ENCODE data around the gene CINP.

CINP gene

GRCh38 chr14:102394717-102395375, 32.2 kb upstream of the CINP start:
- Histone ChIP-seq H3K27me3 (no peaks in the 10 kb centered on the region), H3K4me1 (ENCODE audit: control insufficient read depth in 1 of 2, insufficient read depth in 1 of 2, low read depth in 1 of 2, low read length in 1 of 2) (peaks cover 69% of the 10 kb centered on the region in 2 experiments), H3K27ac (peak overlapping the region; percentile 93), H3K36me3 (peaks cover 9% of the 10 kb centered on the region), H3K9me3 (no peaks in the 10 kb centered on the region), H3K4me3 (ENCODE audit: low read depth in 1 of 2, low read length in 1 of 2) (peak overlapping the region; percentile 59 to 64)
- TF ChIP-seq, protein P1, sequence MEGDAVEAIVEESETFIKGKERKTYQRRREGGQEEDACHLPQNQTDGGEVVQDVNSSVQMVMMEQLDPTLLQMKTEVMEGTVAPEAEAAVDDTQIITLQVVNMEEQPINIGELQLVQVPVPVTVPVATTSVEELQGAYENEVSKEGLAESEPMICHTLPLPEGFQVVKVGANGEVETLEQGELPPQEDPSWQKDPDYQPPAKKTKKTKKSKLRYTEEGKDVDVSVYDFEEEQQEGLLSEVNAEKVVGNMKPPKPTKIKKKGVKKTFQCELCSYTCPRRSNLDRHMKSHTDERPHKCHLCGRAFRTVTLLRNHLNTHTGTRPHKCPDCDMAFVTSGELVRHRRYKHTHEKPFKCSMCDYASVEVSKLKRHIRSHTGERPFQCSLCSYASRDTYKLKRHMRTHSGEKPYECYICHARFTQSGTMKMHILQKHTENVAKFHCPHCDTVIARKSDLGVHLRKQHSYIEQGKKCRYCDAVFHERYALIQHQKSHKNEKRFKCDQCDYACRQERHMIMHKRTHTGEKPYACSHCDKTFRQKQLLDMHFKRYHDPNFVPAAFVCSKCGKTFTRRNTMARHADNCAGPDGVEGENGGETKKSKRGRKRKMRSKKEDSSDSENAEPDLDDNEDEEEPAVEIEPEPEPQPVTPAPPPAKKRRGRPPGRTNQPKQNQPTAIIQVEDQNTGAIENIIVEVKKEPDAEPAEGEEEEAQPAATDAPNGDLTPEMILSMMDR (IDR thresholded peaks at IDR 0.05), result no peak

DNA sequence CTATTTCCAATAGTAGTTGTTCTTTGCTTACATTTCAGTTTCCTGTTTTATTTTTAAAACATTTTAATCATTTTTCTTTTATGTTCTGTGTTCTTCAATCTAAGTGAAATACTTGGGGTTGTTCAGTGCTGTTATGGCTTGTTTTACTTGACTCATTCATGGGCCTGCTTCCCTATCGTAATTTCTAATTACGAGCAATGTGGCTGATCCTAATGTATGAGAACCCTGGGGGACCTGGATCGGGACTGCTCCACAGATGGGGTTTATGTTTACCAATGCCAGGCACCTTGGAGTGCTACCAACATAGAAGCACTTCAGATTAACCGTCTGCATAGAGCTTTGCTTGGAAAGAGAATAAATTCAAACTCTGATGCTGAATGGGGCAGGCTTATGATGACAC, 29.8 kb upstream of the CINP start:
- TF ChIP-seq, protein P1 (IDR thresholded peaks at IDR 0.05), result no peak
- H3K4me1 ChIP-seq (ENCODE audit: control insufficient read depth in 1 of 2, insufficient read depth in 1 of 2, low read depth in 1 of 2, low read length in 1 of 2), result peaks cover 81 to 85% of the 10 kb centered on the region in 2 experiments
- H3K4me3 ChIP-seq (ENCODE audit: low read depth in 1 of 2, low read length in 1 of 2), result peak overlapping the region in 1 of 2 experiments; percentile 64
- H3K27me3 ChIP-seq, result no peaks in the 10 kb centered on the region
- no peaks in the 10 kb centered on the region for H3K9me3 ChIP-seq
- peak overlapping the region; percentile 93 for H3K27ac ChIP-seq
- peaks cover 18% of the 10 kb centered on the region for H3K36me3 ChIP-seq

DNA sequence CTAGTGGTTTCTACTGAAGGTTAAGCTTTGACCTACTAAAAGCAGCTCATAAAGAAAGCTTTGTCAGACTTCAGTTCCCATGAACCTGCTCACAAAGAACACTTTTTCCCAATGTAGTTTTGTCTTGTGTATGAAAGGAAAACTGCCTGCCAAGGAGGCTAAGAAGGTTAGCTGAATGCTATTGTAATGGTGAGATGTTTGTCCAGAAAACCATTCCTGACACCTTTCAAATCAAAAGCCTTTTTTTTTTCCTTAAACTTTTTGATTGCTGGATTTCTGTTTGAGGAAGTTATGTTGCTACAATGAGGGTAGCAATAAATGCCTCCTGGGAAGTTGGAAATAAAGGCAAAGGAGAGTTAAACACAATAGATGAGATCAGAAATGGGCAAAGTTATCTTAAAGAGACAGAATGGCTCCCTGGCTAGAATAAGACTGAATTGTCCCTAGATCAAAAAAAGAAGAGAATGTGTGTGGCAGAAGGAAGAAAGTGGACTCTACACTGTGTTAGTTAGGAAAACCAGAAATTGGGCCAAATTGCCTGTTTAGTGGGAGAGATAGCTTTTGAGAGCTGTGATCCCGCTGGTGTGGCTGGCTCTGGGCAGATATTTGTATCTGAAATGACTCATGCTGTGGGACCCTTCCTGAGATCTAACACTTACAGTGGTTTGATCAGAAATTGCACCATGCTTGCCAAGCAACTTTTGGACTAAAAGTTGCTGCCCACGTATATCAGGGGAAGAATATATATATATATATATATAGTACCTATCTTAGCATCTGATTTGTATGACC, 27.6 kb upstream of the CINP start:
- peak overlapping the region; percentile 44 to 47 for H3K4me3 ChIP-seq (ENCODE audit: low read depth in 1 of 2, low read length in 1 of 2)
- no peaks in the 10 kb centered on the region for H3K9me3 ChIP-seq
- TF ChIP-seq, protein P1 (IDR thresholded peaks at IDR 0.05), result no peak
- H3K4me1 ChIP-seq (ENCODE audit: control insufficient read depth in 1 of 2, insufficient read depth in 1 of 2, low read depth in 1 of 2, low read length in 1 of 2), result peaks cover 65 to 70% of the 10 kb centered on the region in 2 experiments
- H3K27ac ChIP-seq, result peak overlapping the region; percentile 93
- peaks cover 38% of the 10 kb centered on the region for H3K36me3 ChIP-seq
- H3K27me3 ChIP-seq, result no peaks in the 10 kb centered on the region

DNA sequence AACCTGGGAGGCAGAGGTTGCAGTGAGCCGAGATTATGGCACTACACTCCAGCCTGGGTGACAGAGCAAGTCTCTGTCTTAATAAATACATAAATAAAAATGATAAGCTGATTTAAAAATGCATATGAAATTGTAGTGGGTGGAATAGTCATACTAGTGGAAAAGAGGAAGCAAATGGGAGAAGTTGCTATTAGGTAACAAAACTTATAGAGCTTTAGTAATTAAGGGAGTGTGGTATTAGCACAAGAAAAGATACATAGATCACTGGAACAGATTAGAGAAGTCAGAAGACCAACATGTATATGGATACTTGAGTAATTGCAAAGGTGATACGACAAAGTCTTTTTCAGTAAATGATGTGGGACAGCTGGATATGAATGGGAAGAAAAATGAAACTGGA, 26.6 kb upstream of the CINP start:
- Histone ChIP-seq H3K4me1 (ENCODE audit: control insufficient read depth in 1 of 2, insufficient read depth in 1 of 2, low read depth in 1 of 2, low read length in 1 of 2) (peaks cover 54 to 60% of the 10 kb centered on the region in 2 experiments), H3K27ac (peak overlapping the region; percentile 93), H3K9me3 (no peaks in the 10 kb centered on the region), H3K27me3 (no peaks in the 10 kb centered on the region), H3K4me3 (ENCODE audit: low read depth in 1 of 2, low read length in 1 of 2) (peak overlapping the region; percentile 44 to 47), H3K36me3 (peaks cover 45% of the 10 kb centered on the region)
- TF ChIP-seq, protein P1 (IDR thresholded peaks at IDR 0.05), result no peak

DNA sequence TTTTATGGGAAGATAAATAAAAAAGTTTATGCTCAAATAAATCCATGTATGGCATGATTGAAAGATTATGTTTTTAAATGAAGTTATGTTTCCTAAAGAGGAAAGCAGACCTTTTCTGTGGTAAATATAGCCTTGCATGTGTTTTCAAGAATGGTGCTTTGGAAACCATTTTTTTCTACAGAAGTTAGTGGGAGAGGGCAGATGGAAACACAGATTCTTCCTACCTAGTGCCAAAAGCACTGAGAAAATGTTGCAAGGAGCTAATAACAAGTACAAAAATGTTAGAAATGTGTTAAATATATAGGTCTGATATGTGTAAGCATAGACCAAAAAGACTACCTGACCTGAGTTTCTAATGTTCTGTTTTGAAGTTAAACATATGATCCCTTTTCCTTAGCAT, 24.4 kb upstream of the CINP start:
- no peaks in the 10 kb centered on the region for H3K27me3 ChIP-seq
- TF ChIP-seq, protein P1 (IDR thresholded peaks at IDR 0.05), result no peak

More for the DNA sequence above, 24.4 kb upstream of the CINP start:
- Histone ChIP-seq H3K4me3 (ENCODE audit: low read depth in 1 of 2, low read length in 1 of 2) (no peak overlapping the region), H3K36me3 (peaks cover 65% of the 10 kb centered on the region), H3K9me3 (no peaks in the 10 kb centered on the region), H3K4me1 (ENCODE audit: control insufficient read depth in 1 of 2, insufficient read depth in 1 of 2, low read depth in 1 of 2, low read length in 1 of 2) (peaks cover 33 to 38% of the 10 kb centered on the region in 2 experiments), H3K27ac (peak overlapping the region; percentile 5)
